ENCODE data around the gene CCDC150.
"Not testable (repeated sequence)": the region's sequence is repeated elsewhere in the genome, so short reads cannot be mapped to it uniquely, and the experiment has no call there.

CCDC150 gene

DNA sequence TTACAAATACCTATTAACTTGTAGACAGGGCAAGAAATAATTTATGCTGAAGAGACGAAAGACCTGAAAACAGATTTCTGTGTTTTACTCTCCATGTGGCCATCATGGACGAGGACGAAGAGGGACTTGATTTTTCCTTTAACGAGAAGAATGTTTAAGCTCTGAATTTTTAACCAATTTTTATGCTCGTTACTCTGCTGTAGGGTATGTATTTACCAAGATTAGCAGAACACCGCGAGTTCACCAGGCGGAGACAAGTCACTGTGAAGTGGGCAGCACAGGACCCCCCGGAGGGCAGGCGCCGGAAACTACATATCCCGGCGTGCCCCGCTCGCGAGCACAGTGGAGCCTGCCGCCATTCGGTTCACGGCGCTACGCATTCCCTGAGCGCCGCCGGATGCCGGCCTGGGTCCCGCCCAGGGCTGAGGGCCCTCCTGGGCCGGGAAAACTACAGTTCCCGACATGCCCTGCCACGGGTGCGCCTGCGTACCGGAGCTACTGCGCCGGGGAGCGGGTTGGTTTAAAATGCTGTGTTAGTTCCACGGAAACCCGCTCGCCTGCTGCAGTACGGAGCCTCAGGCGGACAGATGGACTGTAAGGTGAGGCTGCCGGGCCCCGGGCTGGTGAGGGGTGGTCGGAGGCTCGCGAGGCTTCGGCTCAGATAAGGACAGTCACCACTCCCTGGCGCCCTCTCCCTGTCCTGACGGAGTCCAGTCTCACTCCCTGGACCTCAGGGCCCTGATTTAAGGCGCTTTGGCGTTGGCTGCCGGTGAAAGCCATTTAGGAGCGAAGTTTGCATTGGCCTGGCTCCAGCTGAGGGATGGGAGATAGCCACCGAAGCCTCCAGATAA, at the start of gene CCDC150:
Gene CCDC150 (plus strand): TSS at position 536 of the 851 bp plus-strand sequence. CDS start 52 bp downstream, at position 588.
- peak; percentile 82 to 87 for DNase-seq (ENCODE audit: low read depth in 2 of 2)

DNA sequence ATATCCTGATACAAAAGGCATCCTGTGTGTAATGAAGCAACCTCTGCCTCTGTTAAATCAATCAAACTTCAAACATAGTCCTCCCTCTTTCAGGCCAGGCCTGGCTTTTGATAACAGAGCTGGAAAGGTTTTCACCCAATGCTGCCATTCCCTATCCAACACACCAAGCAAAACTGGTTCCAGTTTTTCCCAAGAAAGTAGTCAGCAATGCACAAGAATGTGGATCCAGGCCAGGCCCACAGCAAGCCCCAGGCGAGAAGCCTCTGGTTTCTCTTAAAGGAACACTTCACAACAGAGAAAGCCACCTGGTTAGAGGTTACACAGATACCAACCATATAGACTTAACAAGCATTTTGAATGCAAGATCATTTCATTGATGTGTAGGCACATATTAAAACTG, 49.2 kb upstream of the CCDC150 start:
- DNase-seq (ENCODE audit: low read depth in 2 of 2): no peak

- no peak for DNase-seq (ENCODE audit: low read depth in 2 of 2)
Observed at GRCh38 chr2:196591004-196591403, 48.5 kb upstream of the CCDC150 start.

- no peak for DNase-seq (ENCODE audit: low read depth in 2 of 2)
Observed at GRCh38 chr2:196591621-196592022, 47.9 kb upstream of the CCDC150 start.

- DNase-seq (ENCODE audit: low read depth in 2 of 2): no peak
Observed at GRCh38 chr2:196592331-196592910, 47.1 kb upstream of the CCDC150 start.

GRCh38 chr2:196592911-196593881, 46.3 kb upstream of the CCDC150 start, which contains the start of gene HECW2:
HECW2 (minus strand) TSS chr2:196593554.
- DNase-seq (ENCODE audit: low read depth in 2 of 2): no peak

- no peak for DNase-seq (ENCODE audit: low read depth in 2 of 2)
Observed at GRCh38 chr2:196594158-196594557, 45.4 kb upstream of the CCDC150 start.

- DNase-seq (ENCODE audit: low read depth in 2 of 2): no peak
Observed at GRCh38 chr2:196597531-196597930, 42.0 kb upstream of the CCDC150 start.

DNA sequence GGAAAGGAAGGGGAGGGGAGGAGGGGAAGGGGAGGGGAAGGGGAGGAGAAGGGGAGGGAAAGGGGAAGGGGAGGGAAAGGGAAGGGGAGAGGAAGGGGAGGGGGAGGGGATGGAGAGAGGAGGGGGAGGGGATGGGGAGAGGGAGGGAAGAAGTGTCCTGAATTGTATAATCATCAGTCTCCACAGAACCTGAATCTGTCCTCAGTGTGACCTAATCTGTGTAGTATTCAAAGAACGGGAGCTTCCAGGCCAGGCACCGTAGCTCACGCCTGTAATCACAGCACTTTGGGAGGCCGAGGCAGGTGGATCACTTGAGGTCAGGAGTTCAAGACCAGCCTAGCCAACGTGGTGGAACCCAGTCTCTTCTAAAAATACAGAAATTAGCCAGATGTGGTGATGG, 41.1 kb upstream of the CCDC150 start:
- DNase-seq (ENCODE audit: low read depth in 2 of 2): no peak

DNA sequence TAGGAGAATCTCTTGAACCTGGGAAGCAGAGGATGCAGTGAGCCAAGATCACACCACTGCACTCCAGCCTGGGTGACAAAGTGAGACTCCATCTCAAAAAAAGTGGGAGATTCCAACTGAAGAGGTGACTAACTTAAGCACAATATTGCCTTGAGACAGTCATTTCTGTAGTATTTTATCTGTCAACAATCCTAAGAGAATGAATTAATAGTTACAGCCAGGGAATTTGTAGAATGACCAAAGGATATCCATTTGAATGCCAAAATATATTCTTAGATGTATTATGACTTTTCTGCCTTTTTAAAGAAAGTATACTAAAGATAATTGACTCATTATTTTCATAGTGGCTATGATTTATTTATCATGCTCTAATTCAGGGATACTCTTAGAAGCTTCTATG, 40.7 kb upstream of the CCDC150 start:
- DNase-seq (ENCODE audit: low read depth in 2 of 2): no peak

GRCh38 chr2:196601430-196602306, 37.8 kb upstream of the CCDC150 start:
- no peak for DNase-seq (ENCODE audit: low read depth in 2 of 2)

DNA sequence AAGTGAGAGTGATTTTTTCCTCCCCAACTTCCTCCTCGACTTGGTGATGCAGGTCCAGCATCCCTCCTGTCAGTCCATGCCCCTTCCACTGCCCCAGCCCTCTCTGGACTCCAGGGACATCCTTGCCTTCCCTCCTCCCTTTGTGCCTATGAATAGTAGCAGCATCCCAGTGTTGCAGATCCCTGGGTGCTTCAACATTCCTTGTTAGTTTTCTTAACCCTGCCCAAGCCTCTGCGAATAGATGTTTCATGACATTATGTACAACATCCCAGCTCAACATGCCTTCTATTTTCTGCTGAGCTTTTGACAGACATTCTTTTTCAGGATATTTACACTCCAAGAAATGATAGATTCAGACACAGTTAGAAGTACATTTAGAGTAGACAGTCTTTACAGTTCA, 35.3 kb upstream of the CCDC150 start:
- no peak for DNase-seq (ENCODE audit: low read depth in 2 of 2)

DNA sequence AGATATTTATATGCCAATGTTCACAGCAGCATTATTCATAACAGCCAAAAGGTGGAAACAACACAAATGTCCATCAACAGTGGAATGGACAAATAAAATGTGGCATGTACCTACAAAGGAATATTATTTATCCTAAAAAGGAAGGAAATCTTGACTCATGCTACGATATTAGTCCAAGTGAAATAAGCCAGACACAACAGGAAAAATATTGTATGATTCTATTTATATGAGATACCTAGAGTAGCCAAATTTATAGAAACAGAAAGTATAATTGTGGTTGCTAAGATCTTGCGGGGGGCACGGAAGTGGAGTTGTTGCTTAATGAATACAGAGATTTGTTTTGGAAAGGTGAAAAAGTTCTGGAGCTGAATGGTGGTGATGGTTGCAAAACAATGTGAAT, 33.0 kb upstream of the CCDC150 start:
- DNase-seq (ENCODE audit: low read depth in 2 of 2): no peak

DNA sequence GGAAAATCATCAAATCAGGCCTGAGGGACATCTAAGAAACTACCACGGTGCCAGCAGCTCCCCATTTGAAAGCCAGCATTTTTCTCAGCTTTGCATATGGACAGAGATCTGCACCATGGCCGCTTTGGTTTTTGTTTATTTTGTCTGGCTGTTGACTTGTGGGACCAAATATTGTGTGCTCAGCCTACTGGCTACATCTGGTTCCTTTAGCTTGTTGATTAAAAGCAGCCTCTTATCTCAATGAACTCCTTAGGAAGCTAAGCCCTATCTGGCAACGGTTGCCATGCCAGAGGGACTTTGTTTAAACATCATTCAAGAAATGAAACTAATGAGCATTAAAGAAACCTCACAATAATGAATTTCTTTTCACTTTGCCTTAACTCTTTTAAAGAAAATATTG, 32.4 kb upstream of the CCDC150 start:
- no peak for DNase-seq (ENCODE audit: low read depth in 2 of 2)

GRCh38 chr2:196607896-196608295, 31.6 kb upstream of the CCDC150 start:
- DNase-seq (ENCODE audit: low read depth in 2 of 2): not testable (repeated sequence)

GRCh38 chr2:196609806-196610205, 29.7 kb upstream of the CCDC150 start:
- DNase-seq (ENCODE audit: low read depth in 2 of 2): no peak

DNA sequence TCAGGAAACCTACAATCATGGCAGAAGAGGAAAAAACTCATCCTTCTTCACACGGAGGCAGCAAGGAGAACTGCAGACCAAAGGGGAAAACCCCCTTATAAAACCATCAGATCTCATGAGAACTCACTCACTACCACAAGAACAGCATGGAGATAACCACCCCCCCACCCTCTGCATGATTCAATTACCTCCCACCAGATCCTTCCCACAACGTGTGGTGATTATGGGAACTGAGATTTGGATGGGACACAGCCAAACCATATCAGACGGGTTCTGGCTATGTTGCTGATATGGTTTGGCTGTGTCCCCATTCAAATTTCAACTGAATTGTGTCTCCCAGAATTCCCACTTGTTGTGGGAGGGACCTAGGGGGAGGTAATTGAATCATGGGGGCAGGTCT, 28.7 kb upstream of the CCDC150 start:
- DNase-seq (ENCODE audit: low read depth in 2 of 2): no peak

DNA sequence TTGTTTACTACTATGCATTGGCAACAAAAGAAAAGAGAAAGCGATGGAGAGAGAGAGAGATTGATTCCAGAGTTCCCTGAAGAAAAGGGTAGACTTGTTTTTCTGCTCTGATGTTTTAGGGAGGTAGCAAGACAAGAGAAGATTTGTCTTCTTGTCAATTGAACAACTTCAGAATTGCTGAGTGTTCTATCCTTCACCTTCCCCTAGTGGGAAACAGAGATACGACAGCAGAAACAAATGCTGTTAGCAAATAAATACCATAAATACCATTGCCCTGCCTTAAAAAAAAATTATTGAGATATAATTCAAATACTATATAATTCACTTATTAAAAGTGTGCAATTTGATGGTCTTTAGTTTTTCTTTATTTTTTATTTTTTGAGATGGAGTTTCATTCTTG, 26.2 kb upstream of the CCDC150 start:
- DNase-seq (ENCODE audit: low read depth in 2 of 2): no peak

DNA sequence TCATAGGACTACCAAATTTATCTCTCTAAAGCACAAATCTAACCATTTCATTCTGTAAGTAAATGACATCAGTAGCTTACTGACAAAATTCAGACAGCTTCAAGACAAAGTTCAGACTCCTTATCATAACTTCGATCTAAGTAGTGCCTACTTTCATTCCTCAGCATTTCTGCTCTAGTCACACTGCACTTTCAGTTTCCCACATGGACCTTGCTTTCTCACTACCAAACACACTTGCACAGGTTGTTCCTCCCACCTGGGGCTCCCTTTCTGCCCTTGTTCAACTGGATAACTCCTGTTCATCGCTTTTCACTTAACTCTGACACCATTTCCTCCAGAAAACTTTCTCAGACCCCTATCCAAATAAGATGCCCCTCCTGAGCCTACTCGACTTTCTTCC, 22.1 kb upstream of the CCDC150 start:
- no peak for DNase-seq (ENCODE audit: low read depth in 2 of 2)

DNA sequence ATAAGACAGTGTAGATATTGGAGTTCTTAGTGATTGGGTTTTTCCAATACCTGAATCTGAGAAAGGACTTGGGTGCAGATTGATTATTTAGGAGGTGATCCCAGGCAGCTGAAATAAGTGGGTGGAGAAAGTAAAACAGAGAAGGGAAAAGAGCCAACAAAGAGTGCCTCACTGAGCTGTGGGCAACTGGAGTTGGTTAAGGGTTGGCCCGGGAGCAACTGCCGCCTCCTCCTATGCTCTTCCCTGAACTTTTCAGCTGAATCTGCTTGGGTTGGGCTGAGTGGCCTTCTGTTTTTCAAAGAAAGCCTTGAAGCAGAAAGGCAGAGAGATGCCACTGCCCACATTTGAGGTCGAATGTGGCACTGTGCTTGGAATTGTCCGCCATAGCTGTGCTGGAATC, 20.9 kb upstream of the CCDC150 start:
- no peak for DNase-seq (ENCODE audit: low read depth in 2 of 2)

- DNase-seq (ENCODE audit: low read depth in 2 of 2): no peak
Observed at GRCh38 chr2:196630531-196630930, 9.0 kb upstream of the CCDC150 start.
